ENCODE results near the gene CCL4.
"Not testable (repeated sequence)": the region's sequence is repeated elsewhere in the genome, so short reads cannot be mapped to it uniquely, and the experiment has no call there.

- not testable (repeated sequence) for TF ChIP-seq CTCF (conservative IDR thresholded peaks at IDR 0.05; ENCODE audit: low read depth in 2 of 2); POLR2AphosphoS5 (IDR thresholded peaks at IDR 0.05; ENCODE audit: low read depth); EZH2 (IDR thresholded peaks at IDR 0.05; ENCODE audit: low read depth, unreplicated experiment); CREB1 (CRISPR knock-in tag; IDR thresholded peaks at IDR 0.05; ENCODE audit: low read depth)
These were observed 619 bp downstream of the CCL4 start for GRCh38 chr17:36104246-36104645.
